HG03378 (cell line): Measurements from ENCODE around the gene FAM216A.
A peak's percentile ranks its signal among the peaks of the same experiment; 100 is the strongest.
"Not testable (repeated sequence)": the region's sequence is repeated elsewhere in the genome, so short reads cannot be mapped to it uniquely, and the experiment has no call there.

Source experiments
- ATAC-seq: cut with Tn5 transposase; IDR thresholded peaks from one replicate; pipeline ENCODE4 v1.9.1; 2021; ENCODE audit warnings: mild to moderate bottlenecking, moderate library complexity; ENCODE audit not compliant: unreplicated experiment

The FAM216A gene, protein sequence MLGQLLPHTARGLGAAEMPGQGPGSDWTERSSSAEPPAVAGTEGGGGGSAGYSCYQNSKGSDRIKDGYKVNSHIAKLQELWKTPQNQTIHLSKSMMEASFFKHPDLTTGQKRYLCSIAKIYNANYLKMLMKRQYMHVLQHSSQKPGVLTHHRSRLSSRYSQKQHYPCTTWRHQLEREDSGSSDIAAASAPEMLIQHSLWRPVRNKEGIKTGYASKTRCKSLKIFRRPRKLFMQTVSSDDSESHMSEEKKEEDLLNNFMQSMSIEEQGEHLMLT

DNA sequence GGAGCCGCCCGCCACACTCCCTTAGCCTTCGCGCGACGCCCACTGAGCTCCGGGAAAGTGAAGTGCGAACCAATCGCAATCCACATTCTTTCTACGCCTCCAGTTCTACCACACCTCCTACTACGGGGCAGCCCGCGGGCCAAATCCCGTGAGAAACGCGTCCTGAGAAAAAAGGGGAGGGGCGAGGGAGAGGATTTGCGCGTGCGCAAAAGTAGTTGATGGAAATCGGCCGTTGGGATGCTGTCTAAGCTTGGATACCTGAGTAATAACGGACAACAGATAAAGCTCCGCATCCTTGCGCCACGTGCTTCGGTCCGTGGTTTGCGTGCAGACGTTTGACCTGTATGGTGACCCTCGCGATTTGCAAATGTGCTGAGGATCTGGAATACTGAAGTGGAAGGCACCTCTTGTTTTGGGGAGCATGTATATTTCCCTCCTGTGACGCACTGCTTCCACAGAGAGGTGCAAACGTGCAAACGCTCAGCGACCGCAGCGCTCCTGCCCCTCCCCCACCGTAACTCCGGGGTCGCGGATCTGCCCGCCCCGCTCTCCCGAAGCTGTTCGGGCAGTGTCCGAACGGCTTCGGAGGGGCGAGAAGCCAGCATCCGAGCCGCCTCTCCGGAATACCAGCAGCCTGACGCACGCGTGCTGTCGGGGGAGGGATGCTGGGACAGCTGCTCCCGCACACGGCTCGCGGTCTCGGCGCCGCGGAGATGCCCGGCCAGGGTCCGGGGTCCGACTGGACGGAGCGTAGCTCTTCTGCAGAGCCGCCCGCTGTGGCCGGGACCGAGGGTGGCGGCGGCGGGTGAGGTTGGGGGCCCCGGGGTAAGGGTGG lies at the start of gene FAM216A, which contains the start of gene GPN3:
TSS of gene FAM216A (plus strand) at position 632 of the 835 bp plus-strand sequence. CDS start at position 663, 31 bp downstream.
TSS of gene GPN3 (minus strand) at position 44 of the 835 bp plus-strand sequence. CDS start 54 bp downstream, outside the sequence.
- peak; percentile 77 for ATAC-seq

DNA sequence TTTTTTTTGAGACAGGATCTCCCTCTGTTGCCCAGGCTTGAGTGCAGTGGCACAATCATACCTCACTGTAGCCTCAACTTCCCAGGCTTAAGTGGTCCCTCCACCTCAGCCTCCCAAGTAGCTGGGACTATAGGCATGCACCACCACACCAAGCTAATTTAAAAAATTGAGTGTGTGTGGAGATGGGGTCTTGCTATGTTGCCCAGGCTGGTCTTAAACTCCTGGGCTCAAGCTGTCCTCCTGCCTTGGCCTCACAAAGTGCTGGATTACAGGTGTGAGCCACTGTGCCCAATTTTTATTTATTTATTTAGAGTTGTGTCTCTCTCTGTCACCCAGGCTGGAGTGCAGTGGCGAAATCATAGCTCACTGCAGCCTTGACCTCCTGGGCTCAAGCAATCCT lies 48.0 kb upstream of the FAM216A start:
- ATAC-seq: not testable (repeated sequence)

DNA sequence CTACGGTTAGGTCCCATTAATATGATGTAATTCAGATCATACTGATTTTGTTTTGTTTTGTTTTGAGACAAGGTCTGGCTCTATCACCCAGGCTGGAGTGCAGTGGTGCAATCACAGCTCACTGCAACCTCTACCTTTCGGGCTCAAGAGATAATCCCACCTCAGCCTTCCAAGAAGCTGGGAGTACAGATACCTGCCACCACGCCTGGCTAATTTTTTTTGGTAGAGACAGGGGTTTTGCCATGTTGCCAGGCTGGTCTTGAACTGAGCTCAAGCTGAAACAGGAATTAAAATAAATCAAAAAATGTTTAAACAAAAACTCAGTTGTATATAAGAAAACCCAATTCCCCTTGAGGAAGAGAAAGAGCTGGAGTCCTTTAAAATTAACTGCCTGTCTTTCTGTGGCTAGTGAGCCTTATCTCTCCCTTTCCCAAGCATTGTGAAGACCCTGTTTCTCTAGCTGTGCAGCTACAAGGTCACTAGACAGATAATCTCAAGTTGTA lies 47.4 kb upstream of the FAM216A start:
- ATAC-seq: no peak

- no peak for ATAC-seq
Observed at GRCh38 chr12:110421701-110422100, 46.9 kb upstream of the FAM216A start.

- ATAC-seq: no peak
Observed at GRCh38 chr12:110424237-110424636, 44.4 kb upstream of the FAM216A start.

- no peak for ATAC-seq
Observed at GRCh38 chr12:110426406-110426805, 42.2 kb upstream of the FAM216A start.

DNA sequence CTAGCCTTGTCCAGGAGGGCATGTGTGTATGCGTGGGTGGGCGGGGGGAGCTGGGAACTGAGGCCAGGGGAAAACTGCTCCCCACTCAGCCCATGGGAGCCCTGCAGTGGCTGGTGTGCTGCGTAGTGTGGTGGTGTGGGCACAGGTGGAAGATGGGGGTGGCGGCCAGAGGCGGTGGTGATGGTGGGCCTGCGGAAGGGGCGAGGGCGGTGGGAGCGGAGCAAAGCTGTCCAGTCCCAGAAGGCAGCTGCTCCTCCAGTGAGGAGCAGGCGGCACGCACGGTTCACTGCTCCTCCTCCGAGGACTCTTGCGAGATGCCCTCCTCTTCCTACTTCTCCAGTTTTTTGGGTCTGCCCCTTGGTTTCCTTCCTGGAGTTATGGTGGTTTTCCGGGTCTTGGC lies 39.0 kb upstream of the FAM216A start:
- ATAC-seq: not testable (repeated sequence)

DNA sequence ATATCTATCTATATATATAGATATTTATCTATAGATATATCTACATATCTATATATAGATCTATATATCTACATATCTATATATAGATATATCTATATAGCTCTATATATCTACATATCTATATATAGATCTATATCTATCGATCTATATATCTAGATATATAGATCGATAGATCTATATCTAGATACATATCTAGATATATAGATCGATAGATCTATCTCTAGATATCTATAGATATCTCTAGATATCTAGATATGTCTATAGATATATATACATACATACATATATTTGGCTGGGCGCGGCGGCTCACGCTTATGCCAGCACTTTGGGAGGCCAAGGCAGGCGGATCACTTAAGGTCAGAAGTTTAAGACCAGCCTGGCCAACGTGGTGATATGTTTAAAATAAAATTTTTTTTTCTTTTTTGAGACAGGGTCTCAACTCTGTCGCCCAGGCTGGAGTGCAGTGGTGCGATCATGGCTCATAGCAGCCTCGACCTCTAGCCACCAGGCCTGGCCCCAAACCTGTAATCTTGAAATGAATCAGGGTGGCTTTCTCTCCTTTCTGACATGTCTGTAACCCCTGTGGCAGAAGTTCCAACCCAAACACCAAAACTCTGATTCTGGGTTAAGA lies 36.6 kb upstream of the FAM216A start:
- ATAC-seq: peak; percentile 21

GRCh38 chr12:110436231-110436630 lies 32.4 kb upstream of the FAM216A start:
- ATAC-seq: no peak

DNA sequence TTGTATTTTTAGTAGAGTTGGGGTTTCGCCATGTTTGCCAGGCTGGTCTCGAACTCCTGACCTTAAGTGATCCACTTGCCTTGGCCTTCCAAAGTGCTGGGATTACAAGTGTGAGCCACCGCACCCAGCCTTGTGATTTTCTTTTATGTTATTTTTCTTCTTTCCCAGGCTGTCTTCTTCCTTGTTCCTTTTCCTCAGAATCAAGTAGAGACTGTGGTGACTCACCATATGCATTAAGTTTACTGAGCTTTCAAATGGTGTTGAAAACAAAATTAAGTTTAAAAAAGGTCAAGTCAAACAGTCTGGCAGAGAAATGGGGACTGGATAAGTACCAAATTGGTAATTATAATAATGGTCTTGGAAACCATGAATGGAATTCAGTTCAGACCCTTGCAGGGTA lies 24.2 kb upstream of the FAM216A start:
- ATAC-seq: no peak

GRCh38 chr12:110449799-110450497 lies 18.7 kb upstream of the FAM216A start, which contains the start of gene ARPC3:
ARPC3 (minus strand) TSS chr12:110450337; CDS start chr12:110450260, 77 bp downstream.
- peak; percentile 73 for ATAC-seq

DNA sequence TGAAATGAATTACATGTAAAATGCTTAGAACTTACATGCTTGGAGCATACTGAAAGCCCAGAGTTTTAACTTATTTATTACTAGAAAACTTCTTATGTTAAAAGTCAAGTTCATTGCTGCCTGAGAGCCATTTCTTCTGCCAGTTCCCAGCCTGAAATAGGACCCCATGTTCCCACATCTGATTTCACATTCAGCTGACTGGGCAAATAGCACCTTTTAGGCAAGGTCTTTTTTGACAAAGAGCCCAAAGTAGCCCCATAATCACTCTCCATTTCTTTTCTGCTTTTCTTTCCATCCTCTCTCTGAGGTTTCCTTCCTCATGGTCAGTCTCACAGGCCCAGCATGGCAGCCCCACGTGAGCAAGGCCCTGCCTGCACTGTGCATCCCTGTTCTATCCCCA lies 17.4 kb upstream of the FAM216A start:
- ATAC-seq: no peak

- no peak for ATAC-seq
Observed at GRCh38 chr12:110453569-110454296, 14.9 kb upstream of the FAM216A start.

DNA sequence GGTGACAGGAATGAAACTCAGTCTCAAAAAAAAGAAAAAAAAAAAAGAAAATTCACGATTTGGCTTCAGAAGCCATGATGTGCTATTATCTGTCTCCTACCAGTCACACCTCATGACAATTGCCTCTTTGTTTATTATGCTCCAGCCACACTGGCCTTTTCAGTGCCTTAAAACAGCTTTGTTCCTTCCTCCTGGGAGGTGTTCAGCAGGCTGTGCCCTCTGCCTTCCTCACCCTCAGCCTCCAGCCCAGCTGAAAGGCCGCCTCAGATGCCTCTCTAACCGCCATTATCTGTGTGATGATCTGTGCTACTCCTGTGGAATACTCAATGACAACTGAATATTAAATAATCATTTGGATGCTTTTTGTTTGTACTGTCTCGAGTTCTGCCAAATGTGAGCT lies 9.9 kb upstream of the FAM216A start:
- ATAC-seq: no peak

- not testable (repeated sequence) for ATAC-seq
Observed at GRCh38 chr12:110461189-110461588, 7.5 kb upstream of the FAM216A start.

GRCh38 chr12:110465024-110465423 lies 3.6 kb upstream of the FAM216A start:
- ATAC-seq: no peak

DNA sequence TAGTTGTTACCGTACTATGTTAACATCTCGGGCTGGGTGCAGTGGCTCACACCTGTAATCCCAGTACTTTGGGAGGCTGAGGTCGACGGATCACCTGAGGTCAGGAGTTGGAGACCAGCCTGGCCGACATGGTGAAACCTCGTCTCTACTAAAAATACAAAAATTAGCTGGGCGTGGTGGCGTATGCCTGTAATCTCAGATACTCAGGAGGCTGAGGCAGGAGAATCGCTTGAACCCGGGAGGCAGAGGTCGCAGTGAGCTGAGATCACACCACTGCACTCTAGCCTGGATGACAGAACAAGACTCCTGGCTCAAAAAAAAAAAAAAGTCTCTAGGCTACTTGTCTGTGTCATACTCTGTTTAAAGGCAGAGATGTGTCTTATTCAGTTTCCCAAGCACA lies 2.9 kb upstream of the FAM216A start:
- not testable (repeated sequence) for ATAC-seq

GRCh38 chr12:110466791-110467190 lies 1.9 kb upstream of the FAM216A start:
- no peak for ATAC-seq

DNA sequence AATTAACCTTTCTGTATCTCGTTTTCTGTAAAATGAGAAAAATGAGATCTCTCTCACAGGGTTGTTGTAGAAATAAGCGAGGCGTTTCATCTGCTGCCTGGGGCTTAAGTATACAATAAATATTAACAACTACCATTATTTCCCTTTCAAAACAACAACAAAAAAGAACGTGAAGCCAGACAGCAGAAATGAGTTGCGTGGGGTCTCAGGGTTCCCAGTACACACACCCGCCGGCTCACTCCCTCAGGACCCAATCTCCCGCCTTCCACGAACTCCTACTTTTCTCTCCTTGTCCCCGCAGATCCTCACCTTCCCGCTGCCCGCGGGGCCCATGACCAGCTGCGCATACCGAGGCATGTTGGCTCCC lies 815 bp upstream of the FAM216A start:
- ATAC-seq: no peak

- no peak for ATAC-seq
Observed at GRCh38 chr12:110475426-110475825, 6.8 kb downstream of the FAM216A start.
